HTR-8/SVneo (cell line): Measurements from ENCODE around the gene WDR38.

Experiments
- DNase-seq: peaks from one replicate; pipeline ENCODE4 v3.0.0; 2011; ENCODE audit warnings: low spot score, mixed read lengths; ENCODE audit not compliant: insufficient read length
- FAIRE-seq: peaks from 2 replicates; lab custom pipeline; 2011; peaks lifted over from hg19 to GRCh38; lab: Jason Lieb, UNC

The WDR38 gene

DNA sequence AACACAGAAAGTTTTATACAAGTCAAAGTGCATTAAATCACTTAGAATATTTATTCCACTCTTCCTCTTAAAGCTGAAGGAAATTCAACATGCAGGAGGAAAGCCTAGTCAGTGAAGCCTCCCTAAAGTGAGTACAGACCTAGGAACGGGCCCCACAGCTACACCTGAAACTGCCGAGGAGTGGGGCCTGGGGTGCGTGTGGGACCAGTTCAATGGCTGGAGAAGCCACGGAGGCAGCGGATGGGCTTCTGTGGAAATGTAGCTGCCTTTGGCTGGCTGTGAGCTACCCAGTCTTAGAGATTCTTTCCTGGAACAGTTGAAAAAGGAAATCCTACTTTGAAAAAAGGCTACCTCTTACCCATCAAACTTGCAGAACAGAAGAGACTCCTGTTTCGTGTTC lies 25.3 kb downstream of the WDR38 start:
- DNase-seq (no peak), FAIRE-seq (no peak)

- FAIRE-seq = no peak
- DNase-seq = no peak
Measured at GRCh38 chr9:124879226-124879625, 26.0 kb downstream of the WDR38 start.

- DNase-seq = no peak
- no peak for FAIRE-seq
Measured at GRCh38 chr9:124880501-124880900, 27.2 kb downstream of the WDR38 start.

DNA sequence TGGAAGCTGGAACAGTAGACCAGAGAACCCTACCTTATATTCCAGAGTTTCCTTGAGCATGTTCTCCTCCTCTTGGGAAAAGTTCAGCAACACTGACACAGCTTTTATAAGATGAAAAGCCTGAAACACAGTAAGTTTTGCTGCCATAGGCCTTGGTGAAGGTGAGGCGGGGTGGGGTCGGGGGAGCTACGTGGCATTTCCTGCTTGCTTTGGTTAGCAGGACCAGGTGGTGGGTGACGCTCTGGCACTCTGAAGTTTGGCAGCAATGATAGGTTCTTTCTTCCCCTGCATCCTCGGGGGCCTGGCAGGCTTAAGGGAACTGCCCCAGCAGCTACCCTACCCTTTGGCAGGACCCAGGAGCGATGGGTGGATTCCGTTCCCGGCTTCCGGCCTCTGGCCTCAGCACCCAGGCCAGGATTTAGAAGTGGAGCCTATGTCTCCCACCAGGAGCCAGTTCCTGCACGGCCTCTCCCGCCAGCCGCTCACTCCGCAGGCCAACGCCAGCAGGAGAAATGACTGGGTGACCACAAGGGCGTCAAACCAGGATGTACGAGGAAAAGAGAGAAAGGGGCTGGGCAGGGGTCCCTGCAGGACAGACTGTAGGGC lies 28.0 kb downstream of the WDR38 start:
- no peak for FAIRE-seq

GRCh38 chr9:124882231-124882630 lies 29.0 kb downstream of the WDR38 start:
- no peak for FAIRE-seq

More for the DNA sequence above, 28.0 kb downstream of the WDR38 start:
- DNase-seq = no peak

GRCh38 chr9:124884376-124884775 lies 31.1 kb downstream of the WDR38 start:
- FAIRE-seq (no peak), DNase-seq (no peak)

More at GRCh38 chr9:124882231-124882630, 29.0 kb downstream of the WDR38 start:
- no peak for DNase-seq

DNA sequence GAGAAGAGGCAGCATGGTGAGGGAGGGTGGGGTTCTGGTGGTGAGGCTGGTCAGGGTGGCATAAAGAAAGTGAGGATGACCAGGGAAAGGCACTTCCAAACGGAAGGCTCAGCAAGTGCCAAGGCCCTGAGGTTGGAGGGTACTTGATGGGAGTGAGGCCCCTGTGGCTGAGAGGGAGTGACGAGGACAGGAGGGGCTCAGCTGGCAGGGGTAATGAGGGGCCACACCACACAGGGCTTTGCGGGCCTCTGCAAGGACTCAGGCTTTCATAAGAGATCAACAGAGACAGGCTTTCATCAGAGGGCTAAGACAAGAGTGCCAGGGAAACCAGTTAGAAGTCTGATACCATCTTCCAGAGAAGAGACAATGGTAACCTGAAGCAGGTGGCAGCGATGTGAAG lies 32.3 kb downstream of the WDR38 start:
- no peak for FAIRE-seq

DNA sequence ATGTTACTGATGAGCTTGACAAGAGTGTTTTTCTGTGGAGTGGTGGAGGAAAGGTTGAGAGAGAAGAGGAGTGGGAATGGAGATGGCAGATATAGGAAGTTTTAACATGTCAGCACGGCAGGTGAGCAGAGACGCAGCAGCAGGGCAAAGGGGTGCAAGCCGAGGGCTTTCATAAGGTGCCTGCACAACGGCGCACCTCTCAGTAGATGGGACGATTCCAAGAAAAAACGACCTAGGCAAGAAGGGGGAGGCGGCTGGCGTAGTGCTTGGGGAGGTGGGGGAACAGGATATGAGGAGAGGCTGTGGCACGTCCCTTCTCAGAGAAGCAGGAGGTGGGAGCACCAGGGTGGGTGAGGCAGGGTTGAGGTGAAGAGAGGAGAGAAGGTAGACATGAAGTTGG lies 33.2 kb downstream of the WDR38 start:
- no peak for DNase-seq
- FAIRE-seq = no peak

More for the DNA sequence above, 32.3 kb downstream of the WDR38 start:
- DNase-seq = no peak

GRCh38 chr9:124886866-124887492 lies 33.7 kb downstream of the WDR38 start:
- no peak for FAIRE-seq
- no peak for DNase-seq

DNA sequence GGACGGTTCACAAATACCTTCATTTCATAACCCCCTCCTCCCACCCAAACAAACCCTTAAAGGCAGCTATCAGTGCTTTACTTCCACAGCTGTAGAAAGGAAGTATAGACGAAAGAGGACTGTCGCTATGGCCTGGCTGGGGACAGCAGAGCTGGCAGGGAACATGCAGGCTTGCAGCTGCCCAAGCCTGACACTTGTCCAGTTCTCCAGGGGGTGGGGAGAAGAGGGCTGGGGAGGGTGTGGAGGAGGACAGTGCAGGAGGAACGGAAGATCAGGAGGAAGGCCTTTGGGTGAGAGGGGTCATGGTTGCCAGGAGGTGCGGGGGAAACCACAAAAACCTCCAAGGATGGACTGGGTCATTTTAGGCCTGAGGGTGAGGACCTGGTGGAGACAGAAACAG lies 34.6 kb downstream of the WDR38 start:
- no peak for DNase-seq
- no peak for FAIRE-seq

GRCh38 chr9:124889006-124889405 lies 35.7 kb downstream of the WDR38 start:
- DNase-seq = no peak
- no peak for FAIRE-seq

- DNase-seq = no peak
- no peak for FAIRE-seq
Measured at GRCh38 chr9:124890179-124890578, 36.9 kb downstream of the WDR38 start.

- no peak for FAIRE-seq
Measured at GRCh38 chr9:124894035-124894740, 40.9 kb downstream of the WDR38 start.

DNA sequence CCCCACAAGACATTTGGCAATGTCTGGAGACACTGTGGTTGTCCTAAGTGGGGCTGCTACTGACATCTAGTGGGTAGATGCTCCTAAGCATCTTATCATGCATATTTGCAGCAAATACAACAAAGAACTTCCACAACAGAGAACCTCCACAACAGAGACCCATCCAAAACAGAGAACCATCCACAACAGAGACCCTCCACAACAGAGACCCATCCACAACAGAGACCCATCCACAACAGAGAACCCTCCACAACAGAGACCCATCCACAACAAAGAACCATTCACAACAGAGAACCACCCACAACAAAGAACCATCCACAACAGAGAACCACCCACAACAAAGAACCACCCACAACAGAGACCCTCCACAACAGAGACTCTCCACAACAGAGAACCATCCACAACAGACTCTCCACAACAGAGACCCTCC lies 41.5 kb downstream of the WDR38 start:
- no peak for FAIRE-seq

More at GRCh38 chr9:124894035-124894740, 40.9 kb downstream of the WDR38 start:
- DNase-seq = no peak

GRCh38 chr9:124897570-124898460 lies 44.6 kb downstream of the WDR38 start:
- FAIRE-seq (no peak), DNase-seq (no peak)

More for the DNA sequence above, 41.5 kb downstream of the WDR38 start:
- peak; percentile 13 for DNase-seq

- DNase-seq = no peak
- FAIRE-seq = no peak
Measured at GRCh38 chr9:124899845-124900244, 46.6 kb downstream of the WDR38 start.

DNA sequence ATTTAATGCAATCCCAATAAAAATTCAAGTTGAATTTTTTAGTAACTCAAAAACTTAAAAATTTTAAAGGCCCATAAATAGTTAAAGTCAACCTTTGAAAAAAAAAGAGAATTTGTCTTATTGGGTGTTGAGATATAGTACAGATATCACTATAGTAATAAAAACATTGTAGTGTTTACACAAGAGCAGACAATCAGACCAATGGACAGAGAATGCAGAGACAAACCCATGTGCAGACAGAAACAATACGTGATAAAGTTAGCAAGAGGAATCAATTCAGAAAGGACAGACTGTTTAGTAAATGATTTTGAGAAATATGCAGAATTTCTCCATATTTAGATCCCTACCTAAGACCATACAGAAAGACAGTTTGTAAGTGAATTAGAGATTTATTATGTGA lies 53.7 kb downstream of the WDR38 start:
- no peak for DNase-seq
- FAIRE-seq = no peak
